Measurements from ENCODE around the gene MED27. TPM values are rescaled to one million over a fixed set of nuclear protein-coding genes. Genes with fewer than 3 reads are reported as not detected.

The MED27 gene
- total RNA-seq, 1 donor from 2014 or later = 28.2 TPM

DNA sequence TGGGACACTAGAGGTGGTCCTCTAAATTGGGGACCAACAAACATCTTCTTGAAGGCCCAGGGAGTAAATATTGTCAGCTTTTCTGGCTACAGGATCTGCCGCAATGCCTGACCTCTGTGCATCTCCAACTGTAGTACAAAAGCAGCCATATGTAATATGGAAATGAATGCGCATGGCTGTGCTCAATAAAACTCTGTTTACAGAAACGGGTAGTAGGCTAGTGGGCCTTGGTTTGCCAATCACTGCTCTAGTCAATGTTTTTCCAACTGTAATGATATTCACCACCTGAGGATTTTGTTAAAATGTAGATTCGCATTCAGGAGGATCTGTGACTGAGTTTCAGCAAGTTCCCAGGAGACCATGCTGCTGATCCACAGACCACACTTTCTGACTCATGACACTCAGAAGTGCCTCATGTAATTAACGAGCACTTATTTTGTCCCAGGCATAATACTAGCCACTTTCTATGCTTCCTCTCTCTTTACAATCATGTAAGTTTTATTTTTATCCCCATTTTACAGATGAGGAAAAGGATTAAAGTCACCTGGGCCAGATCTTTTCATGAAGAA is 96.9 kb downstream of the MED27 start:
- DNase-seq (ENCODE audit: low spot score) = no peak
- no peaks in the 10 kb centered on the region for H3K27me3 Mint-ChIP-seq (ENCODE audit: low read depth)

DNA sequence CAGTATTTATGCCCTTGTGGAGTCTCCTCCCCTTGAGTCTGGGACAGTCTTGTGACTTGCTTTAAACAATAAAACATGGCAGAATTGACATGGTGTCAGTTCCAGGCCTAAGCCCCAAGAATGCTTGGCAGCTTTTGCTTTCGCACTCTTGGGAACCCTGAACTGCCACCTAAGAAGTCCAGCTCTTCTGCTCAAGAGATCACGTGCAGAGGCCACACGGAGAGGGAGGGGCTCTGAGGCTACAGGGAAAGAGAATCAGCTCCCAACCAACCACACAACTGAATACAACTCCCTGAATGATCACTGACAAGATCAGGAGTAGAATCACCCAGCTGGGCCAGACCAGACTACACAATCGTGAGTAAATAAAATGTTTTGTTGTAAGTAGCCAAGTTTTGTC is 97.6 kb downstream of the MED27 start:
- H3K27ac Mint-ChIP-seq (ENCODE audit: unreplicated experiment) = no peak overlapping the region
- DNase-seq (ENCODE audit: low spot score) = no peak
- no peaks in the 10 kb centered on the region for H3K36me3 Mint-ChIP-seq (ENCODE audit: low read depth)
- H3K27me3 Mint-ChIP-seq (ENCODE audit: low read depth) = no peaks in the 10 kb centered on the region
- peaks cover 38% of the 10 kb centered on the region for H3K4me1 Mint-ChIP-seq (ENCODE audit: low read depth)
- H3K9me3 Mint-ChIP-seq (ENCODE audit: low read depth) = no peaks in the 10 kb centered on the region
- H3K4me3 Mint-ChIP-seq (ENCODE audit: unreplicated experiment) = no peak overlapping the region
- TF ChIP-seq, protein P1, sequence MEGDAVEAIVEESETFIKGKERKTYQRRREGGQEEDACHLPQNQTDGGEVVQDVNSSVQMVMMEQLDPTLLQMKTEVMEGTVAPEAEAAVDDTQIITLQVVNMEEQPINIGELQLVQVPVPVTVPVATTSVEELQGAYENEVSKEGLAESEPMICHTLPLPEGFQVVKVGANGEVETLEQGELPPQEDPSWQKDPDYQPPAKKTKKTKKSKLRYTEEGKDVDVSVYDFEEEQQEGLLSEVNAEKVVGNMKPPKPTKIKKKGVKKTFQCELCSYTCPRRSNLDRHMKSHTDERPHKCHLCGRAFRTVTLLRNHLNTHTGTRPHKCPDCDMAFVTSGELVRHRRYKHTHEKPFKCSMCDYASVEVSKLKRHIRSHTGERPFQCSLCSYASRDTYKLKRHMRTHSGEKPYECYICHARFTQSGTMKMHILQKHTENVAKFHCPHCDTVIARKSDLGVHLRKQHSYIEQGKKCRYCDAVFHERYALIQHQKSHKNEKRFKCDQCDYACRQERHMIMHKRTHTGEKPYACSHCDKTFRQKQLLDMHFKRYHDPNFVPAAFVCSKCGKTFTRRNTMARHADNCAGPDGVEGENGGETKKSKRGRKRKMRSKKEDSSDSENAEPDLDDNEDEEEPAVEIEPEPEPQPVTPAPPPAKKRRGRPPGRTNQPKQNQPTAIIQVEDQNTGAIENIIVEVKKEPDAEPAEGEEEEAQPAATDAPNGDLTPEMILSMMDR (IDR thresholded peaks at IDR 0.05) = no peak

More for the DNA sequence above, 96.9 kb downstream of the MED27 start:
- Mint-ChIP-seq H3K27ac (ENCODE audit: unreplicated experiment) (no peak overlapping the region), H3K36me3 (ENCODE audit: low read depth) (no peaks in the 10 kb centered on the region), H3K4me1 (ENCODE audit: low read depth) (peaks cover 38% of the 10 kb centered on the region), H3K9me3 (ENCODE audit: low read depth) (no peaks in the 10 kb centered on the region), H3K4me3 (ENCODE audit: unreplicated experiment) (no peak overlapping the region)
- TF ChIP-seq, protein P1 (IDR thresholded peaks at IDR 0.05) = no peak

DNA sequence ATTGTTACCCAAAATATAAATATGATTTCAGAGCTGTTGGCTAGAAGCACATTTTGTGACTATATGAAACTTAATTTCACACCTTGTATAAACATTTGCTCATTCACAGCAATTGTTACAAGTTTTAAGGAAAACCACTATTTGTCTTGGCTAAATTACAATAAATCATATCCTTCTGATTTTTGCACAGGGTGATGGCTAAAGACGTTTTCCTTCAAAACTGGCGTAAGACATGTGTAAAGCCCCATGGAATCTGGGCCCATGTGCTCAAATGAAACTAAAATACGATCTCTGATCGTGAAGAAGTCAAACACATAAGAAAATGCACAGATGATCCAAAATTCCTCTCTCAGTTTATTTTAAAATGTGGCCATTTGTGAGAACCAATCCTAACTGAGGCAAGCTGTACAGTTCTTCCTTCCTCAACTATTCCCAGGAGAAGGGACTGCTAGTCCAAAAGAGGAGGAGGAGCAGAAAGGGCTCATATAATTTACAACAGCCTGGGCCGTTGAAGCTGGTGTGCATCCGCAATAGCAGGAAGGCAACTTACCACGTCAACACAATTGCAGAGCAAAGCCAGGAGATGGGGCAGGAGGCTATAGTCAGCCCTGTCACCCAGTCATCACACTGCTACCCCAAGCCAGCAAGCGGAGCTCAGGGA is 98.4 kb downstream of the MED27 start:
- Mint-ChIP-seq H3K4me3 (ENCODE audit: unreplicated experiment) (no peak overlapping the region), H3K27ac (ENCODE audit: unreplicated experiment) (peak overlapping the region; percentile 9), H3K9me3 (ENCODE audit: low read depth) (no peaks in the 10 kb centered on the region), H3K36me3 (ENCODE audit: low read depth) (no peaks in the 10 kb centered on the region), H3K4me1 (ENCODE audit: low read depth) (peaks cover 38% of the 10 kb centered on the region), H3K27me3 (ENCODE audit: low read depth) (no peaks in the 10 kb centered on the region)
- TF ChIP-seq, protein P1 (IDR thresholded peaks at IDR 0.05) = no peak
- DNase-seq (ENCODE audit: low spot score) = no peak

DNA sequence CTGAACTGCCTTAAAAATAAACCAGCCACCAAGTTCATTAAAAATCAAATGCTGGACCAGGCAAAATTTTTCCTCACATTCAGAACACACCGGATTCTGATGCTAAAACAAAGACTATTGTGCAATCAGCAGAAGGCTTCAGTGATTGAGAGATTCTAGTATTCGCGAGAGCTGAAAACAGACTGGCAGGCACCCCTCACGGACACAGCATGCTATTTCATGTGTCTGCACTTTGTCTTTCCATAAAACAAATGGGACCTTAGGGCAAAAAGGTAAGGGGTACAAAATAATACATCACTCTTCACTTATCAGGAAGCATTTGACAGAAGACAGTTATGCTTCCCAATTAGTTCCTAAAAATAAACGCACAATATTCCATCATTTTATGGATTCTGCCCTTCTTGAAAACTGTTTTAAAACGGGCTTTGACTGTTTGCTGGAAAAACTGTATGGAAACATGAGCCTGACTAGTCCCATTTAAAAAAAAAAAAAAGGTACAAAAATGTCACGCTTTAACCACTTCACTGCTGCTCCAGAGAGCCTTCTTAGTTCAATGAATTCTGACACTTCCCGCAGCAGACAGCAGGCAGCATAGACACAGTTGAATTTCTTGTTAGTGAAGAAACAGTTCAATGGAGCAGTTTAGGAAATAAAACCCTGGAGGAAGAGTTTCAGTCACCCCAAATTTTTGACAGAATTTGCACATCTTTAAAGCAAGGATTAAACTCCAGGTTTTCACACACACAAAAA is 99.2 kb downstream of the MED27 start:
- Mint-ChIP-seq H3K4me1 (ENCODE audit: low read depth) (peaks cover 38% of the 10 kb centered on the region), H3K27me3 (ENCODE audit: low read depth) (no peaks in the 10 kb centered on the region), H3K36me3 (ENCODE audit: low read depth) (no peaks in the 10 kb centered on the region), H3K27ac (ENCODE audit: unreplicated experiment) (peak overlapping the region; percentile 9), H3K9me3 (ENCODE audit: low read depth) (no peaks in the 10 kb centered on the region), H3K4me3 (ENCODE audit: unreplicated experiment) (no peak overlapping the region)
- DNase-seq (ENCODE audit: low spot score) = no peak
- TF ChIP-seq, protein P1 (IDR thresholded peaks at IDR 0.05) = no peak

DNA sequence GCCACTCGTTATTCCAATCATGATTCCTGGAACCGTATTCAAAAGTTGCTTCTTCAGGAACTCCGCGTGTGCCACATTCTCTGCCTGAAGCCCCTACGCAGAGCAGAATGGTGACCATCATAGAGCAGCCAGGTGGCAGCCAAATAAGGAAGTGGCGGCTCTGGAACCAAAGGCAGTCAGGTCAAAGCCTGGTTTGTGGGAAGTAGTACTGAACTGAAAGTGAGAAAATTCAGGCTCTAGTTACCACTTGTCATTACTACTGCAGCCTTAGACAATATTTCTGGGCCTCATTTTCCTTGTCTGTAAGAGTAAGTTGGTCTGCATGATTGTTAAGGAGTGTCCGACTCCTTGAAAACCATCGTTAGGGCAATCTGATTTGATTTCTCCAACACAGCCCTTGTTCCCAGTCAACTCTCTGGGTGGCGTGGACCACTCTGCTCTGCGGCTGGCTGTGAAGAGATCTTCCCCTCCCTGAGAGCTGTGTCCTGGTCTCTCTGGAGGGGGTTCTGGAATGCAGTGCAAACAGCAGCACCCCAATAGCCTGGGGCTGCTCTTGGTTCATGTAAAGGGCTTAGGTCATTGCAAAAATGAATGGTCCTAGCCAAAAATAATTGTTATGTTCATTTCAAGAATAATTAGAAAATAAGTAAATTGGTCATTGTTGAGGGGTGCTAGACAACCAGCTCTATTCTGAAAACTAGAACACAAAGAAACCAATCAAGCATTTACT is 102.4 kb downstream of the MED27 start:
- Mint-ChIP-seq H3K27ac (ENCODE audit: unreplicated experiment) (no peak overlapping the region), H3K4me1 (ENCODE audit: low read depth) (peaks cover 23% of the 10 kb centered on the region)
- TF ChIP-seq, protein P1 (IDR thresholded peaks at IDR 0.05) = no peak

More for the DNA sequence above, 102.4 kb downstream of the MED27 start:
- Mint-ChIP-seq H3K4me3 (ENCODE audit: unreplicated experiment) (no peak overlapping the region), H3K27me3 (ENCODE audit: low read depth) (no peaks in the 10 kb centered on the region), H3K9me3 (ENCODE audit: low read depth) (no peaks in the 10 kb centered on the region), H3K36me3 (ENCODE audit: low read depth) (peaks cover 5% of the 10 kb centered on the region)
- DNase-seq (ENCODE audit: low spot score) = no peak

Data from chondrocyte (in vitro differentiated cells).